ENCODE measurements around the gene GPR119.
"Not testable (repeated sequence)": the region's sequence is repeated elsewhere in the genome, so short reads cannot be mapped to it uniquely, and the experiment has no call there.

Gene GPR119

GRCh38 chrX:130338869-130339268, 46.6 kb downstream of the GPR119 start:
- DNase-seq = not testable (repeated sequence)

DNA sequence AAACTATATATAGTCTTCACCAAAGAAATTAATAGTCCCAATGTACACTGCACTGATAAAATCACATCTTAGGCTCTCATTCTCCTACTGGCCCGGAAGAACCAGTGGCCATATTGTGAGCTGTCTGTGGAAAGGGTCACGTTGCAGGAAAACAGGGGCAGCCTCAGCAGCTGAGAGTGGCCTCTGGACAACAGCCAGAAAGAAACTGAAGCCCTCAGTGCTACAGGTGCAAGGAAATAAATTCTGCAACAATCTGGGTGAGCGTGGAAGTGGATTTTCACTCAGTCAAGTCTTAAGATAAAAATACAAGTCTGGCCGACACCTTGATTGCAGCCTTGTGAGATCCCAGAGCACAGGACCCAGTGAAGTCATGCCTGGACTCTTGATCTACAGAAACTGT, 48.9 kb downstream of the GPR119 start:
- DNase-seq = no peak
